RWPE2 (cell line): ENCODE measurements around the gene RSPH4A.
A peak's percentile ranks its signal among the peaks of the same experiment; 100 is the strongest.
"Not testable (repeated sequence)": the region's sequence is repeated elsewhere in the genome, so short reads cannot be mapped to it uniquely, and the experiment has no call there.

Source experiments
- ATAC-seq: fragments of 200-7000 bp; cut with Tn5 transposase; 3 replicates; pipeline ENCODE4 v1.9.1; 2021; ENCODE audit warnings: low read depth
- DNase-seq: peaks from one replicate; pipeline ENCODE4 v3.0.0-alpha.2; 2020; ENCODE audit warnings: low spot score
- H3K27ac ChIP-seq: fragments of 450-650 bp; 2 replicates; pipeline ENCODE4 v1.5.1; 2017; ENCODE audit warnings: mild to moderate bottlenecking; ENCODE audit not compliant: poor library complexity, severe bottlenecking
- H3K27me3 ChIP-seq: fragments of 250-450 bp; sonication (Bioruptor Pico); 2 replicates; pipeline ENCODE4 v1.5.1; 2021; ENCODE audit warnings: mild to moderate bottlenecking, moderate library complexity; ENCODE audit not compliant: insufficient read depth, poor library complexity, severe bottlenecking
- H3K36me3 ChIP-seq: fragments of 250-450 bp; sonication (Bioruptor Pico); 2 replicates; pipeline ENCODE4 v1.5.1; 2020; ENCODE audit warnings: low read depth, mild to moderate bottlenecking, moderate library complexity
- H3K4me1 ChIP-seq: fragments of 250-450 bp; sonication (Bioruptor Pico); 2 replicates; pipeline ENCODE4 v1.5.1; 2021; ENCODE audit warnings: mild to moderate bottlenecking, moderate library complexity; ENCODE audit not compliant: insufficient read depth, poor library complexity, severe bottlenecking
- H3K4me3 ChIP-seq: fragments of 250-450 bp; sonication (Bioruptor Pico); 2 replicates; pipeline ENCODE4 v1.5.1; 2021; ENCODE audit warnings: mild to moderate bottlenecking, moderate library complexity; ENCODE audit not compliant: severe bottlenecking
- H3K9me3 ChIP-seq: fragments of 250-450 bp; sonication (Bioruptor Pico); 2 replicates; pipeline ENCODE4 v1.5.1; 2021; ENCODE audit warnings: mild to moderate bottlenecking, moderate library complexity; ENCODE audit not compliant: severe bottlenecking
- TF ChIP-seq, protein P1 (sequence below): fragments of 450-650 bp; IDR thresholded peaks from one replicate; pipeline ENCODE4 v1.5.1; 2017; ENCODE audit warnings: mild to moderate bottlenecking, moderate library complexity; ENCODE audit not compliant: poor library complexity, severe bottlenecking

Gene RSPH4A

GRCh38 chr6:116596815-116597214 is 19.5 kb upstream of the RSPH4A start:
- H3K36me3 ChIP-seq = peaks cover 32% of the 10 kb centered on the region
- no peaks in the 10 kb centered on the region for H3K9me3 ChIP-seq
- ATAC-seq = no peak
- H3K27ac ChIP-seq = no peak overlapping the region
- H3K4me1 ChIP-seq = no peaks in the 10 kb centered on the region
- H3K4me3 ChIP-seq = no peak overlapping the region
- no peaks in the 10 kb centered on the region for H3K27me3 ChIP-seq
- no peak for DNase-seq
- TF ChIP-seq, protein P1, sequence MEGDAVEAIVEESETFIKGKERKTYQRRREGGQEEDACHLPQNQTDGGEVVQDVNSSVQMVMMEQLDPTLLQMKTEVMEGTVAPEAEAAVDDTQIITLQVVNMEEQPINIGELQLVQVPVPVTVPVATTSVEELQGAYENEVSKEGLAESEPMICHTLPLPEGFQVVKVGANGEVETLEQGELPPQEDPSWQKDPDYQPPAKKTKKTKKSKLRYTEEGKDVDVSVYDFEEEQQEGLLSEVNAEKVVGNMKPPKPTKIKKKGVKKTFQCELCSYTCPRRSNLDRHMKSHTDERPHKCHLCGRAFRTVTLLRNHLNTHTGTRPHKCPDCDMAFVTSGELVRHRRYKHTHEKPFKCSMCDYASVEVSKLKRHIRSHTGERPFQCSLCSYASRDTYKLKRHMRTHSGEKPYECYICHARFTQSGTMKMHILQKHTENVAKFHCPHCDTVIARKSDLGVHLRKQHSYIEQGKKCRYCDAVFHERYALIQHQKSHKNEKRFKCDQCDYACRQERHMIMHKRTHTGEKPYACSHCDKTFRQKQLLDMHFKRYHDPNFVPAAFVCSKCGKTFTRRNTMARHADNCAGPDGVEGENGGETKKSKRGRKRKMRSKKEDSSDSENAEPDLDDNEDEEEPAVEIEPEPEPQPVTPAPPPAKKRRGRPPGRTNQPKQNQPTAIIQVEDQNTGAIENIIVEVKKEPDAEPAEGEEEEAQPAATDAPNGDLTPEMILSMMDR = no peak

DNA sequence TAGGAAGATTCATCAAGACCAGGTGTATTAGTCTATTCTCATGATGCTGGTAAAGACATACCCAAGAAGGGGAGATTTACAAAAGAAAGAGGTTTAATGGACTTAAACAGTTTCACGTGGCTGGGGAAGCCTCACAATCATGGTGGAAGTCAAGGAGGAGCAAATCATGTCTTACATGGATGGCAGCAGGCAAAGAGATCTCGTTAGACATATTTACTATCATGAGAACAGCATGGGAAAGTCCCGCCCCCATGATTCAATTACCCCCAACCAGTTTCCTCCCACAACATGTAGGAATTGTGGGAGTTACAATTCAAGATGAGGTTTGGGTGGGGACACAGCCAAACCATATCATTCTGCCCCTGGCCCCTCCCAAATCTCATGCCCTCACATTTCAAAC is 12.4 kb upstream of the RSPH4A start:
- not testable (repeated sequence) for H3K27me3 ChIP-seq, H3K36me3 ChIP-seq, H3K4me1 ChIP-seq, H3K9me3 ChIP-seq, H3K27ac ChIP-seq, DNase-seq, H3K4me3 ChIP-seq, ATAC-seq

- DNase-seq, H3K9me3 ChIP-seq: not testable (repeated sequence)
These were observed 11.4 kb upstream of the RSPH4A start for GRCh38 chr6:116604868-116605267.

DNA sequence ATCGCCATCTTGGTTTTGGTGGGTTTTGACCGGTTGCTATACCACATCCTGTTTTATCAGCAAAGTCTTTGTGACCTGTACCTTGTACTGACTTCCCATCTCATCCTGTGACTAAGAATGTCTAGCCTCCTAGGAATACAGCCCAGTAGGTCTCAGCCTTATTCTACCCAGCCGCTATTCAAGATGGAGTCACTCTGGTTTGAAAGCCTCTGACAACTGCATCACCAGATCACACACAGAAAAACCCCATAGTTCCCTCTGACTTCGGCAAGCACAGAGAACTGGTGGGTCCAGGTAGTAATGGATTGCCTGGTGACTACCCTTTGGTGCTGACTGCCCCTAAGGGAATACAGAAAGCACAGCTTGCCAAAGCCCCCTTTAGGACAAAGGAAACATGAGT is 10.3 kb upstream of the RSPH4A start:
- no peaks in the 10 kb centered on the region for H3K27me3 ChIP-seq
- no peaks in the 10 kb centered on the region for H3K36me3 ChIP-seq
- H3K4me1 ChIP-seq = no peaks in the 10 kb centered on the region
- no peak overlapping the region for H3K27ac ChIP-seq
- H3K4me3 ChIP-seq = no peak overlapping the region
- ATAC-seq = no peak
- TF ChIP-seq, protein P1 = no peak
- no peak for DNase-seq
- no peaks in the 10 kb centered on the region for H3K9me3 ChIP-seq

More at GRCh38 chr6:116604868-116605267, 11.4 kb upstream of the RSPH4A start:
- H3K4me3 ChIP-seq, H3K27ac ChIP-seq, H3K4me1 ChIP-seq, H3K27me3 ChIP-seq, H3K36me3 ChIP-seq, ATAC-seq: not testable (repeated sequence)

GRCh38 chr6:116611056-116611455 is 5.2 kb upstream of the RSPH4A start:
- Histone ChIP-seq H3K27me3 (no peaks in the 10 kb centered on the region), H3K27ac (no peak overlapping the region), H3K36me3 (no peaks in the 10 kb centered on the region), H3K9me3 (no peaks in the 10 kb centered on the region), H3K4me3 (no peak overlapping the region), H3K4me1 (peaks cover 4% of the 10 kb centered on the region)
- ATAC-seq (no peak), DNase-seq (no peak)
- TF ChIP-seq, protein P1 = no peak

DNA sequence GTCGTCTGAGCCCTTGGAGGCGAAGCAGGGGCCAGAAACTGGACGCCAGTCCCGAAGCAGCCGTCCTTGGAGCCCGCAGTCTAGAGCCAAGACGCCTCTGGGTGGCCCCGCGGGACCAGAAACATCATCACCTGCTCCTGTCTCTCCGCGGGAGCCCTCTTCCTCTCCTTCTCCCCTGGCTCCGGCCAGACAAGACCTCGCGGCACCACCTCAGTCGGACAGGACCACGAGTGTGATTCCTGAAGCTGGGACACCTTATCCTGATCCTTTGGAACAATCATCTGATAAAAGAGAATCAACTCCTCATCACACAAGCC is 416 bp downstream of the RSPH4A start:
- peak; percentile 39 for ATAC-seq
- DNase-seq = peak; percentile 57
- TF ChIP-seq, protein P1 = no peak
- H3K36me3 ChIP-seq = no peaks in the 10 kb centered on the region
- H3K9me3 ChIP-seq = no peaks in the 10 kb centered on the region
- H3K27ac ChIP-seq = no peak overlapping the region
- H3K27me3 ChIP-seq = no peaks in the 10 kb centered on the region
- H3K4me1 ChIP-seq = peaks cover 4% of the 10 kb centered on the region
- H3K4me3 ChIP-seq = peak overlapping the region; percentile 33
